NCI-H1694 (cell line): ENCODE data around the gene PDZD4.

ENCODE experiments used
- DNase-seq: peaks from one replicate; lab custom pipeline; 2025; lab: John Stamatoyannopoulos, UW

PDZD4 gene

GRCh38 chrX:153805436-153805835 is 24.9 kb downstream of the PDZD4 start:
- DNase-seq: no peak

GRCh38 chrX:153804621-153805020 is 25.7 kb downstream of the PDZD4 start:
- no peak for DNase-seq

GRCh38 chrX:153804100-153804595 is 26.2 kb downstream of the PDZD4 start:
- DNase-seq: no peak

- no peak for DNase-seq
Measured at GRCh38 chrX:153803211-153804099, 26.9 kb downstream of the PDZD4 start.

- no peak for DNase-seq
Measured at GRCh38 chrX:153802513-153803045, 27.8 kb downstream of the PDZD4 start.

GRCh38 chrX:153801669-153802068 is 28.7 kb downstream of the PDZD4 start:
- no peak for DNase-seq

GRCh38 chrX:153800746-153801145 is 29.6 kb downstream of the PDZD4 start:
- peak; percentile 16 for DNase-seq

GRCh38 chrX:153800177-153800722 is 30.1 kb downstream of the PDZD4 start:
- no peak for DNase-seq

- DNase-seq: no peak
Measured at GRCh38 chrX:153799326-153799725, 31.0 kb downstream of the PDZD4 start.

- DNase-seq: no peak
Measured at GRCh38 chrX:153797415-153798015, 32.8 kb downstream of the PDZD4 start.

- DNase-seq: no peak
Measured at GRCh38 chrX:153794897-153795816, 35.2 kb downstream of the PDZD4 start.

GRCh38 chrX:153794018-153794896 is 36.1 kb downstream of the PDZD4 start, which contains the start of the genes IDH3G and SSR4:
Gene IDH3G (minus strand): TSS chrX:153794375. CDS start chrX:153794326, 49 bp downstream.
Gene SSR4 (plus strand): TSS chrX:153794668. CDS start chrX:153794688, 20 bp downstream.
- peak; percentile 93 for DNase-seq

GRCh38 chrX:153793291-153793690 is 37.1 kb downstream of the PDZD4 start:
- DNase-seq: no peak

GRCh38 chrX:153792368-153792767 is 38.0 kb downstream of the PDZD4 start:
- DNase-seq: peak; percentile 47

- no peak for DNase-seq
Measured at GRCh38 chrX:153791104-153791852, 39.1 kb downstream of the PDZD4 start.

- DNase-seq: no peak
Measured at GRCh38 chrX:153789654-153790053, 40.7 kb downstream of the PDZD4 start.

- DNase-seq: no peak
Measured at GRCh38 chrX:153786669-153787068, 43.7 kb downstream of the PDZD4 start.

- no peak for DNase-seq
Measured at GRCh38 chrX:153784325-153784967, 45.9 kb downstream of the PDZD4 start.

- no peak for DNase-seq
Measured at GRCh38 chrX:153783378-153784013, 46.8 kb downstream of the PDZD4 start.
